ENCODE measurements around the gene RNF13.

The RNF13 gene

DNA sequence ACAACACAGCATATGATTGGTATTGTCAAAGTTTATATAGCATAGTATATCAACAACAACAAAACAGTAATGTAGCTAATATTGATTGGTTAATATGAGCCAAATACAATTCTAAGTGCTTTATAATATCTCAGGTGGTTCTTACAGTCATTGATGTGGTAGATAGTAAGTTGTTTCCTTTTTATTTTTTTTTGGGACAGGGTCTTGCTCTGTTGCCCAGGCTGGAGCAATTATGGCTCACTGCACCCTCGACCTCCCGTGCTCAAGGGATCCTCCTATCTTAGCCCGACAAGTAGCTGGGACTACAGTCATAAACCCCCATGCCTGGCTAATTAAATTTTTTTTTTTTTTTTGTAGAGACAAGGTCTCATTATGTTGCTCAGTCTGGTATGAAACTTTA, 2.7 kb downstream of the RNF13 start:
- DNase-seq = no peak
- no peak overlapping the region for H3K4me3 ChIP-seq (ENCODE audit: low read depth, low read length)
- peaks cover 3% of the 10 kb centered on the region for H3K4me1 ChIP-seq
- no peaks in the 10 kb centered on the region for H3K27me3 ChIP-seq
- no peaks in the 10 kb centered on the region for H3K9me3 ChIP-seq
- no peaks in the 10 kb centered on the region for H3K36me3 ChIP-seq
- TF ChIP-seq, protein P1, sequence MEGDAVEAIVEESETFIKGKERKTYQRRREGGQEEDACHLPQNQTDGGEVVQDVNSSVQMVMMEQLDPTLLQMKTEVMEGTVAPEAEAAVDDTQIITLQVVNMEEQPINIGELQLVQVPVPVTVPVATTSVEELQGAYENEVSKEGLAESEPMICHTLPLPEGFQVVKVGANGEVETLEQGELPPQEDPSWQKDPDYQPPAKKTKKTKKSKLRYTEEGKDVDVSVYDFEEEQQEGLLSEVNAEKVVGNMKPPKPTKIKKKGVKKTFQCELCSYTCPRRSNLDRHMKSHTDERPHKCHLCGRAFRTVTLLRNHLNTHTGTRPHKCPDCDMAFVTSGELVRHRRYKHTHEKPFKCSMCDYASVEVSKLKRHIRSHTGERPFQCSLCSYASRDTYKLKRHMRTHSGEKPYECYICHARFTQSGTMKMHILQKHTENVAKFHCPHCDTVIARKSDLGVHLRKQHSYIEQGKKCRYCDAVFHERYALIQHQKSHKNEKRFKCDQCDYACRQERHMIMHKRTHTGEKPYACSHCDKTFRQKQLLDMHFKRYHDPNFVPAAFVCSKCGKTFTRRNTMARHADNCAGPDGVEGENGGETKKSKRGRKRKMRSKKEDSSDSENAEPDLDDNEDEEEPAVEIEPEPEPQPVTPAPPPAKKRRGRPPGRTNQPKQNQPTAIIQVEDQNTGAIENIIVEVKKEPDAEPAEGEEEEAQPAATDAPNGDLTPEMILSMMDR (IDR thresholded peaks at IDR 0.05; ENCODE audit: low read depth, low read length) = no peak

DNA sequence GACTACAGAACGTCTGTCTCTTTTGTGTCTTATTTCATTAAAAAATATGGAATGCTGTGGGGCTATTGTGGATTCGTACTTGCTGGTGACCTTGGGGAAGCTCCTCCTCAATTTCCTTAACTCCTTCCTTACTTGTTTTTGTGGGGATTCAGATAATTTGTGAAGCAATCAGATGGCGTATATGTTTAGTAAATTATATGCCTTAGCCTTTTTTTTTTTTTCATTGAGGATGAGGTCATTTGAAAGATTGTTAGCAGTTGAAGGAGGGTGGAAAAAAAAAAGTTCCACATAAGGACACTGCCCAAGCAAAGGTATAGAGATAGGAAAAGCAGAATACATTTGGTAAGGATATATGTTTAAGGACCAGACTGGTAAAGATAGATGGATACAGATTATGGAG, 3.3 kb downstream of the RNF13 start:
- no peaks in the 10 kb centered on the region for H3K27me3 ChIP-seq
- TF ChIP-seq, protein P1 (IDR thresholded peaks at IDR 0.05; ENCODE audit: low read depth, low read length) = no peak
- H3K36me3 ChIP-seq = no peaks in the 10 kb centered on the region
- no peak overlapping the region for H3K4me3 ChIP-seq (ENCODE audit: low read depth, low read length)
- H3K4me1 ChIP-seq = peaks cover 3% of the 10 kb centered on the region
- H3K9me3 ChIP-seq = no peaks in the 10 kb centered on the region
- no peak for DNase-seq

DNA sequence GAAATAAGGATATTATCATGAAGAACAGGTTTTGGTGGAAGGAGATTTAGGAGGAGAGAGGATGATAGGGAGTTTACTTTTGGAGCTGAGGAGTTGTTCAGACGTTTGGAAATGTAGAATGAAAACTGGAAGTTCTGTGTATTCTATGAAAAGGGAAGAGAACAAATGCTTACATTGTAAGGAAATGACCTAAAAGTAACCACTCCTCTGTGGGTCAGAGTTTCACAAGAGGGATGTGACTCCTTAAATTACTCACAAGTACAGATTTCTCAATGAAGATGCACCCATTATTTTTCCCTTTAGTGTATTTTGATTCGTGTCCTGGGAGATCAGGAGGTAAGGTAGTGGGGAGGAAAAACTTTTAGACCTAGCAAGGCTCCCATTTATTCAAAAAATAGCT, 4.0 kb downstream of the RNF13 start:
- Histone ChIP-seq H3K9me3 (no peaks in the 10 kb centered on the region), H3K27me3 (no peaks in the 10 kb centered on the region), H3K4me3 (ENCODE audit: low read depth, low read length) (no peak overlapping the region), H3K4me1 (peaks cover 2% of the 10 kb centered on the region), H3K36me3 (no peaks in the 10 kb centered on the region)
- TF ChIP-seq, protein P1 (IDR thresholded peaks at IDR 0.05; ENCODE audit: low read depth, low read length) = no peak
- DNase-seq = no peak

DNA sequence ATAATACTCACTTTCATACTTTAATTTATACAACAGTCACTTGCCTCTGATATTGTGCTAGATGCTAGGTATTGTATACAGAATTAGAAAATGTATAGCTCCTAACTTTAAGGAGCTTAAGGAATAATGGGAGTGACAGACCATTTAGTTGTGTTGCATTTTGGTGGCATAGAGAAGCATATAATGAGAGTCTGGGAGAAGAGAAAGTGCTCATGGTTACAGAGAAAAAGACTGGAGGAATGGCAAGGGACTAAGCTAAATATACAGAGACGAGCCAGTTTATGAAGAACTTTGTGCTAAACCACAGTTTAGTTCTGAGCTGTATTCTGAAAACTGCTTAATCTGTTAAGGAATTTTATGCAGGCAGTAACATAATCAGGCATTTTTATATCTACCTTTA, 6.4 kb downstream of the RNF13 start:
- Histone ChIP-seq H3K4me1 (no peaks in the 10 kb centered on the region), H3K9me3 (no peaks in the 10 kb centered on the region), H3K27me3 (no peaks in the 10 kb centered on the region), H3K4me3 (ENCODE audit: low read depth, low read length) (no peak overlapping the region), H3K36me3 (no peaks in the 10 kb centered on the region)
- no peak for DNase-seq
- TF ChIP-seq, protein P1 (IDR thresholded peaks at IDR 0.05; ENCODE audit: low read depth, low read length) = no peak

DNA sequence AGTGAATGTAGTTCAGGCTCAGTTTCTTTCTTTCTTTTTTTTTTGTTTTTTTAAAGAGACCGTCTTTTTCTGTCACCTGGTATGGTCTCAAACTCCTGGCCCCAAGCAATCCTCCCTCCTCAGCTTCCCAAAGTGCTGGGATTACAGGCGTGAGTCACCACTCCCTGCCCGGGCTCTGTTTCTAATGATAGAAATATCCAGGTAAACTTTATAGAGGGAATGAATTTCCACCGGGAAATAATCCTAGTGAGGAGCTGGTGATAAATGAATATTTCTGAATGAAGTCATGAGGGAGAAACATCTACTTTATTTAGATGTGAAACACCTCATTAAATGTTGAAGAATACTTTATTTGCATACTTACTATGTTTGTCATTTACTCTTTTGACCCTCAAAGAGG, 7.2 kb downstream of the RNF13 start:
- H3K9me3 ChIP-seq = no peaks in the 10 kb centered on the region
- H3K36me3 ChIP-seq = no peaks in the 10 kb centered on the region
- no peaks in the 10 kb centered on the region for H3K4me1 ChIP-seq
- no peaks in the 10 kb centered on the region for H3K27me3 ChIP-seq
- TF ChIP-seq, protein P1 (IDR thresholded peaks at IDR 0.05; ENCODE audit: low read depth, low read length) = no peak
- H3K4me3 ChIP-seq (ENCODE audit: low read depth, low read length) = no peak overlapping the region
- DNase-seq = no peak

DNA sequence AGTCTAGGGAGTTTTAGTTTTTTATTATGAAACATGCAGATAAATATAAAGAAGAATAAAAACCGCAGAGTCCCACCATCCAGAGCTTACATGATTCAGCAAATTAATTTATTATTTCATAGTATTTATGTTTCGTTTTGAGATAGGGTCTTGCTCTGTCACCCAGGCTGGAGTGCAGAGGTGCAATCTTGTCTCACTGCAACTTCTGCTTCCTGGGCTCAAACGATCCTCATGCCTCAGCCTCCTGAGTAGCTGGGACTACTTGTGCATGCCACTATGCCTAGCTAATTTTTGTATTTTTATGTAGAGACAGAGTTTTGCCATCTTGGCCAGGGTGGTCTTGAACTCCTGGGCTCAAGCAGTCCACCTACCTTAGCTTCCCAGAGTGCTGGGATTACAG, 13.6 kb downstream of the RNF13 start:
- Histone ChIP-seq H3K36me3 (no peaks in the 10 kb centered on the region), H3K4me3 (ENCODE audit: low read depth, low read length) (no peak overlapping the region), H3K9me3 (peaks cover 10% of the 10 kb centered on the region), H3K4me1 (no peaks in the 10 kb centered on the region), H3K27me3 (no peaks in the 10 kb centered on the region)
- no peak for DNase-seq
- TF ChIP-seq, protein P1 (IDR thresholded peaks at IDR 0.05; ENCODE audit: low read depth, low read length) = no peak

Measured in BE2C (cell line).